A673 (cell line): ENCODE measurements around the gene IGFBP3.

Experiments used
- EZH2 ChIP-seq: fragments of 200-600 bp; sonication (generic); IDR thresholded peaks from 2 replicates; pipeline ENCODE4 v1.6.1; 2017; ENCODE audit warnings: borderline replicate concordance, low read depth, mild to moderate bottlenecking, mixed read lengths, antibody characterized with exemption, low read length; ENCODE audit not compliant: poor library complexity, severe bottlenecking
- TF ChIP-seq, protein P1 (sequence below): fragments of 300-800, 200-600 bp; sonication (generic); conservative IDR thresholded peaks from 2 replicates; pipeline ENCODE4 v1.5.1; 2017; ENCODE audit warnings: low read depth, mild to moderate bottlenecking, antibody characterized with exemption, low read length, moderate library complexity, mixed read lengths

- TF ChIP-seq, protein P1, sequence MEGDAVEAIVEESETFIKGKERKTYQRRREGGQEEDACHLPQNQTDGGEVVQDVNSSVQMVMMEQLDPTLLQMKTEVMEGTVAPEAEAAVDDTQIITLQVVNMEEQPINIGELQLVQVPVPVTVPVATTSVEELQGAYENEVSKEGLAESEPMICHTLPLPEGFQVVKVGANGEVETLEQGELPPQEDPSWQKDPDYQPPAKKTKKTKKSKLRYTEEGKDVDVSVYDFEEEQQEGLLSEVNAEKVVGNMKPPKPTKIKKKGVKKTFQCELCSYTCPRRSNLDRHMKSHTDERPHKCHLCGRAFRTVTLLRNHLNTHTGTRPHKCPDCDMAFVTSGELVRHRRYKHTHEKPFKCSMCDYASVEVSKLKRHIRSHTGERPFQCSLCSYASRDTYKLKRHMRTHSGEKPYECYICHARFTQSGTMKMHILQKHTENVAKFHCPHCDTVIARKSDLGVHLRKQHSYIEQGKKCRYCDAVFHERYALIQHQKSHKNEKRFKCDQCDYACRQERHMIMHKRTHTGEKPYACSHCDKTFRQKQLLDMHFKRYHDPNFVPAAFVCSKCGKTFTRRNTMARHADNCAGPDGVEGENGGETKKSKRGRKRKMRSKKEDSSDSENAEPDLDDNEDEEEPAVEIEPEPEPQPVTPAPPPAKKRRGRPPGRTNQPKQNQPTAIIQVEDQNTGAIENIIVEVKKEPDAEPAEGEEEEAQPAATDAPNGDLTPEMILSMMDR = no peak
- TF ChIP-seq EZH2 = no peak
Measured at GRCh38 chr7:45930967-45931366, 9.9 kb upstream of the IGFBP3 start.
